ENCODE results near the gene SARDH.

DNA sequence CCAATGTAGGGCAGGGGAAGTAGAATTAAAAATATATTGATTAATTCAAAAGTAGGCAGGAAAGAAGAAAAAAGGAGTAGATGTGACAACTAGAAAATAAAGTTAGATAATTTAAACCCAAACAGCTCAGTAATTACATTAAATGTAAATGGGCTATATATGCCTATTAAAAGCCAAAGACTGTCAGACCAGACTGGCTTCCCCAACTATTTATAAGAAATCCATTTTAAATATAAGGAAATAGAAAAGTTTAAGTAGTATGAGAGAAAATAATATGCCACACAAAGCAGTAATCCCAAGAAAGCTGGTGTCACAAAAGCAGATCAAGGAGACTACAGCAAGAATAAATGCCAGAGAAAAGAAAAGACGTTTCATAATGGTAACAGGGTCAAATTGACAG, 28.9 kb upstream of the SARDH start:
- TF ChIP-seq, protein P1, sequence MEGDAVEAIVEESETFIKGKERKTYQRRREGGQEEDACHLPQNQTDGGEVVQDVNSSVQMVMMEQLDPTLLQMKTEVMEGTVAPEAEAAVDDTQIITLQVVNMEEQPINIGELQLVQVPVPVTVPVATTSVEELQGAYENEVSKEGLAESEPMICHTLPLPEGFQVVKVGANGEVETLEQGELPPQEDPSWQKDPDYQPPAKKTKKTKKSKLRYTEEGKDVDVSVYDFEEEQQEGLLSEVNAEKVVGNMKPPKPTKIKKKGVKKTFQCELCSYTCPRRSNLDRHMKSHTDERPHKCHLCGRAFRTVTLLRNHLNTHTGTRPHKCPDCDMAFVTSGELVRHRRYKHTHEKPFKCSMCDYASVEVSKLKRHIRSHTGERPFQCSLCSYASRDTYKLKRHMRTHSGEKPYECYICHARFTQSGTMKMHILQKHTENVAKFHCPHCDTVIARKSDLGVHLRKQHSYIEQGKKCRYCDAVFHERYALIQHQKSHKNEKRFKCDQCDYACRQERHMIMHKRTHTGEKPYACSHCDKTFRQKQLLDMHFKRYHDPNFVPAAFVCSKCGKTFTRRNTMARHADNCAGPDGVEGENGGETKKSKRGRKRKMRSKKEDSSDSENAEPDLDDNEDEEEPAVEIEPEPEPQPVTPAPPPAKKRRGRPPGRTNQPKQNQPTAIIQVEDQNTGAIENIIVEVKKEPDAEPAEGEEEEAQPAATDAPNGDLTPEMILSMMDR (optimal IDR thresholded peaks at IDR 0.05 in 1 of 3, IDR thresholded peaks at IDR 0.05 in 1 of 3, conservative IDR thresholded peaks at IDR 0.05 in 1 of 3; ENCODE audit: extremely low read depth in 1 of 3, insufficient read depth in 2 of 3, low read length in 3 of 3), result no peak
- no peak for TF ChIP-seq EZH2 (IDR thresholded peaks at IDR 0.05; ENCODE audit: low read length)

Measured in keratinocyte (primary cell).